Lung (tissue), 16 donors: ENCODE measurements around the gene PNPLA8. TPM values are rescaled to one million over a fixed set of nuclear protein-coding genes. Genes with fewer than 3 reads are reported as not detected.

Experiments used
- ATAC-seq: fragments of 200-7000 bp; cut with Tn5 transposase; one replicate; pipeline ENCODE4 v1.9.1; 2020; ENCODE audit warnings: moderate number of reproducible peaks; ENCODE audit not compliant: insufficient read depth, low FRiP score
- DNase-seq, 3 donors: peaks; one replicate each; pipeline ENCODE4 v3.0.0-alpha.2; 2013 to 2017
- H3K27ac ChIP-seq, 2 donors: one replicate each; pipeline ENCODE4 v1.5.1; 2013; ENCODE audit warnings: mild to moderate bottlenecking in 2 of 2, moderate library complexity in 2 of 2, control low read depth in 1 of 2, inconsistent platforms in 1 of 2, low read depth in 1 of 2, low read length in 1 of 2
- H3K27me3 ChIP-seq, 3 donors: one replicate each; pipeline ENCODE4 v1.5.1; 2013; ENCODE audit warnings: low read length in 2 of 3; ENCODE audit not compliant: control insufficient read depth in 3 of 3, insufficient read depth in 3 of 3
- H3K36me3 ChIP-seq, 4 donors: one replicate each; pipeline ENCODE4 v1.5.1; 2013; ENCODE audit warnings: low read length in 4 of 4, mild to moderate bottlenecking in 1 of 4, moderate library complexity in 1 of 4; ENCODE audit not compliant: control insufficient read depth in 4 of 4, insufficient read depth in 4 of 4
- H3K4me1 ChIP-seq, 5 donors: one replicate each; pipeline ENCODE4 v1.5.1; 2013; ENCODE audit warnings: low read length in 5 of 5, mild to moderate bottlenecking in 2 of 5, moderate library complexity in 1 of 5; ENCODE audit not compliant: control insufficient read depth in 5 of 5, insufficient read depth in 5 of 5
- H3K4me3 ChIP-seq: one replicate; pipeline ENCODE4 v1.5.1; 2013; ENCODE audit warnings: mild to moderate bottlenecking, control low read depth, moderate library complexity
- H3K9ac ChIP-seq, 2 donors: one replicate each; pipeline ENCODE4 v1.5.1; 2013; ENCODE audit warnings: low read length in 2 of 2, control low read depth in 1 of 2; ENCODE audit not compliant: insufficient read depth in 1 of 2
- H3K9me3 ChIP-seq, 4 donors: one replicate each; pipeline ENCODE4 v1.5.1; 2013; ENCODE audit warnings: low read length in 3 of 4, mild to moderate bottlenecking in 1 of 4, moderate library complexity in 1 of 4; ENCODE audit not compliant: control insufficient read depth in 4 of 4, insufficient read depth in 3 of 4
- CTCF ChIP-seq: IDR thresholded peaks from 2 replicates; pipeline ENCODE4 v1.5.1; 2012; ENCODE audit warnings: mild to moderate bottlenecking; ENCODE audit errors: control extremely low read depth, extremely low read depth
- WGBS, 2 donors: extraction: QIAGEN DNeasy Blood & Tissue Kit; methylation state at CpG; one replicate each; pipeline ENCODE4 v1.1.7; 2013; 5-methylcytosine and 5-hydroxymethylcytosine counted together
- long read RNA-seq, 5 donors: transcript quantifications; one replicate each; lab custom pipeline, GENCODE V29; 2026
- polyA plus RNA-seq, 2 donors: library from polyadenylated mRNA; stranded (reverse); fragments of 200-250 nt; gene quantifications; one replicate each; pipeline ENCODE4 v1.2.1, GENCODE V29; 2013
- total RNA-seq, 2 donors: library from RNA; depleted of rRNA in 1 of 2; stranded (reverse); fragments of >200 nt in 1 of 2; gene quantifications; one replicate each; pipeline ENCODE4 v1.2.1, GENCODE V29; 2014 to 2021
- donor health status: control.
- donor health status: control.
- donor health status: Bipolar disorder and iron deficiency.
- donor health status: healthy.
- donor health status: DM: yes; HTN: yes; CAD: no.

Gene PNPLA8
- 10 to 100 TPM; 24.6 to 49.7 TPM for total RNA-seq
- 10 to 100 TPM; 14.2 to 26.3 TPM for polyA plus RNA-seq
- long read RNA-seq, donor 1, transcript PNPLA8-206 (10 exons, 3,462 nt): major isoform, 5 of 22 reads
- long read RNA-seq, donor 1, partial matches to known transcripts: 13 of 22 reads
- long read RNA-seq, donor 1, other reads (novel, unspliced or antisense): 0 of 22 reads
- long read RNA-seq, donor 2, partial matches to known transcripts: 72 of 82 reads
- long read RNA-seq, donor 2, other reads (novel, unspliced or antisense): 10 of 82 reads
- long read RNA-seq, donor 3, partial matches to known transcripts: 6 of 7 reads
- long read RNA-seq, donor 3, other reads (novel, unspliced or antisense): 0 of 7 reads
- long read RNA-seq, donor 4, partial matches to known transcripts: 6 of 7 reads
- long read RNA-seq, donor 4, other reads (novel, unspliced or antisense): 0 of 7 reads
- long read RNA-seq, donor 5, partial matches to known transcripts: 13 of 16 reads
- long read RNA-seq, donor 5, other reads (novel, unspliced or antisense): 0 of 16 reads

GRCh38 chr7:108525985-108526767, at the start of gene PNPLA8:
PNPLA8 (minus strand) TSS chr7:108526135; CDS start chr7:108515491, 10,644 bp downstream.
- Histone ChIP-seq H3K9ac (peak within 1 kb of the TSS; percentile 97), H3K36me3 (no peaks in the 10 kb centered on the region), H3K4me1 (peaks cover 0 to 24% (median 6%) of the 10 kb centered on the region in 5 donors), H3K4me3 (peak within 1 kb of the TSS; percentile 72), H3K27ac (peak within 1 kb of the TSS; percentile 97 to 99), H3K27me3 (no peaks in the 10 kb centered on the region), H3K9me3 (no peaks in the 10 kb centered on the region)
- TF ChIP-seq CTCF: no peak
- WGBS, 2 donors: 0% methylated on average over 60 to 64 of the region's 64 CpGs
- DNase-seq (peak; percentile 100), ATAC-seq (peak; percentile 95)

GRCh38 chr7:108575156-108575555, 49.2 kb upstream of the PNPLA8 start:
- Histone ChIP-seq H3K4me3 (no peak overlapping the region), H3K36me3 (peaks cover 0 to 17% (median 6%) of the 10 kb centered on the region in 4 donors), H3K4me1 (peaks cover 0 to 13% (median 0%) of the 10 kb centered on the region in 5 donors), H3K9ac (no peak overlapping the region), H3K27ac (no peak overlapping the region), H3K9me3 (peaks cover 0 to 9% (median 2%) of the 10 kb centered on the region in 4 donors), H3K27me3 (no peaks in the 10 kb centered on the region)
- no peak for TF ChIP-seq CTCF
- no peak for DNase-seq
- WGBS, 2 donors: 92 to 95% methylated on average over 2 of the region's 2 CpGs
- no peak for ATAC-seq

GRCh38 chr7:108572480-108572879, 46.5 kb upstream of the PNPLA8 start:
- Histone ChIP-seq H3K27ac (no peak overlapping the region), H3K9me3 (no peaks in the 10 kb centered on the region), H3K4me1 (peaks cover 0 to 17% (median 2%) of the 10 kb centered on the region in 5 donors), H3K4me3 (no peak overlapping the region), H3K27me3 (no peaks in the 10 kb centered on the region), H3K36me3 (peaks cover 0 to 10% (median 2%) of the 10 kb centered on the region in 4 donors), H3K9ac (no peak overlapping the region)
- ATAC-seq (no peak), DNase-seq (no peak)
- no peak for TF ChIP-seq CTCF
- WGBS, 2 donors: 93 to 99% methylated on average over 2 of the region's 2 CpGs
